ENCODE measurements around the gene BCAP29. TPM values are rescaled to one million over a fixed set of nuclear protein-coding genes. Genes with fewer than 3 reads are reported as not detected.

Gene BCAP29
- total and polyA plus RNA-seq, 4 experiments from 2014 or later: 17.0 to 34.8 (median 26.4) TPM

DNA sequence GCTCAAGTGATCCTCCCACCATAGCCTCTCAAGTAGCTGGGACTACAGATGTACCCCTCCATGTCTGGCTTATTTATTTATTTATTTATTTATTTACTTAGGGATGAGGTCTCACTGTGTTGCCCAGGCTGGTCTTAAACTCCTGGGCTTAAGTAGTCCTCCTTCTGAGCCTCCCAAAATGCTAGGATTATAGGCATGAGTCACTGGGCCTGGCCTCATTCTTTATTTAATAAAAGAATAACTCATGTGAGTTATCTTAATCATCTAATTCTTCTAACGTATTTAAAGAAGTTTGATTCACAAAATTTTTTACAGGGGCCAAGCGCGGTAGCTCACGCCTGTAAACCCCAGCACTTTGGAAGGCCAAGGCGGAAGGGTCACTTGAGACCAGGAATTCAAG lies 72.6 kb downstream of the BCAP29 start:
- no peaks in the 10 kb centered on the region for H3K27me3 ChIP-seq (ENCODE audit: insufficient read depth, low read length)
- POLR2A ChIA-PET (ENCODE audit: partially characterized antibody): no interaction called here
- Mint-ChIP-seq H3K36me3 (no peaks in the 10 kb centered on the region), H3K27me3 (peaks cover 1 to 17% of the 10 kb centered on the region in 2 donors), H3K27ac (no peak overlapping the region), H3K4me3 (no peak overlapping the region), H3K9me3 (peaks cover 0 to 11% (median under 1%) of the 10 kb centered on the region in 8 donors), H3K4me1 (no peaks in the 10 kb centered on the region)
- no peak for DNase-seq
- H3K9me3 ChIP-seq (ENCODE audit: control insufficient read depth in 1 of 2, low read length in 2 of 2): no peaks in the 10 kb centered on the region
- intact Hi-C loops (cut with micrococcal nuclease): no loop called here
- no peak overlapping the region for H3K4me3 ChIP-seq (ENCODE audit: low read length in 2 of 2)
- no peaks in the 10 kb centered on the region for H3K36me3 ChIP-seq (ENCODE audit: insufficient read depth, low read length)
- H3K4me1 ChIP-seq (ENCODE audit: insufficient read depth, low read length): no peaks in the 10 kb centered on the region
- CTCF ChIA-PET (ENCODE audit: partially characterized antibody): no interaction called here
- no peak overlapping the region for H3K27ac ChIP-seq (ENCODE audit: low read depth, low read length)

- CTCF ChIA-PET (ENCODE audit: partially characterized antibody): no interaction called here
- H3K36me3 ChIP-seq (ENCODE audit: insufficient read depth, low read length): no peaks in the 10 kb centered on the region
- POLR2A ChIA-PET (ENCODE audit: partially characterized antibody): no interaction called here
- Mint-ChIP-seq H3K27ac (no peak overlapping the region), H3K36me3 (no peaks in the 10 kb centered on the region), H3K27me3 (peaks cover 25 to 38% of the 10 kb centered on the region in 2 donors), H3K9me3 (peaks cover 0 to 2% (median 0%) of the 10 kb centered on the region in 8 donors), H3K4me1 (peaks cover 10 to 26% (median 20%) of the 10 kb centered on the region in 4 donors), H3K4me3 (peak overlapping the region in 1 of 8 donors; percentile 12)
- H3K27me3 ChIP-seq (ENCODE audit: insufficient read depth, low read length): peaks cover 18% of the 10 kb centered on the region
- peaks cover 30% of the 10 kb centered on the region for H3K4me1 ChIP-seq (ENCODE audit: insufficient read depth, low read length)
- no peak for DNase-seq
- no peaks in the 10 kb centered on the region for H3K9me3 ChIP-seq (ENCODE audit: control insufficient read depth in 1 of 2, low read length in 2 of 2)
- intact Hi-C loops (cut with micrococcal nuclease): no loop called here
- no peak overlapping the region for H3K4me3 ChIP-seq (ENCODE audit: low read length in 2 of 2)
- H3K27ac ChIP-seq (ENCODE audit: low read depth, low read length): no peak overlapping the region
Measured at GRCh38 chr7:107658467-107658866, 78.4 kb downstream of the BCAP29 start.

- no peak overlapping the region for H3K4me3 ChIP-seq (ENCODE audit: low read length in 2 of 2)
- H3K9me3 Mint-ChIP-seq: peaks cover 0 to 2% (median 0%) of the 10 kb centered on the region in 8 donors
- no peaks in the 10 kb centered on the region for H3K9me3 ChIP-seq (ENCODE audit: control insufficient read depth in 1 of 2, low read length in 2 of 2)
- no peak overlapping the region for H3K27ac Mint-ChIP-seq
- H3K27ac ChIP-seq (ENCODE audit: low read depth, low read length): no peak overlapping the region
- CTCF ChIA-PET (ENCODE audit: partially characterized antibody): no interaction called here
- H3K4me1 ChIP-seq (ENCODE audit: insufficient read depth, low read length): peaks cover 30% of the 10 kb centered on the region
- no peaks in the 10 kb centered on the region for H3K36me3 ChIP-seq (ENCODE audit: insufficient read depth, low read length)
- DNase-seq: no peak
- H3K27me3 ChIP-seq (ENCODE audit: insufficient read depth, low read length): peaks cover 18% of the 10 kb centered on the region
- peak overlapping the region; percentile 21 to 86 (median 81) for H3K4me3 Mint-ChIP-seq
- POLR2A ChIA-PET (ENCODE audit: partially characterized antibody): no interaction called here
- H3K4me1 Mint-ChIP-seq: peaks cover 10 to 26% (median 20%) of the 10 kb centered on the region in 4 donors
- peaks cover 23 to 39% of the 10 kb centered on the region in 2 donors for H3K27me3 Mint-ChIP-seq
- H3K36me3 Mint-ChIP-seq: no peaks in the 10 kb centered on the region
- intact Hi-C loops (cut with micrococcal nuclease): no loop called here
Measured at GRCh38 chr7:107659666-107660065, 79.6 kb downstream of the BCAP29 start.

GRCh38 chr7:107660381-107661080 lies 80.5 kb downstream of the BCAP29 start, which contains the start of gene SLC26A4:
TSS of gene SLC26A4 (plus strand) at chr7:107660828. CDS start at chr7:107661642, 814 bp downstream.
- peaks cover 0 to 2% (median 0%) of the 10 kb centered on the region in 8 donors for H3K9me3 Mint-ChIP-seq
- Histone ChIP-seq H3K4me1 (ENCODE audit: insufficient read depth, low read length) (peaks cover 30% of the 10 kb centered on the region), H3K4me3 (ENCODE audit: low read length in 2 of 2) (peak within 1 kb of the TSS; percentile 45 to 51), H3K9me3 (ENCODE audit: control insufficient read depth in 1 of 2, low read length in 2 of 2) (no peaks in the 10 kb centered on the region), H3K27ac (ENCODE audit: low read depth, low read length) (no peak within 1 kb of the TSS), H3K27me3 (ENCODE audit: insufficient read depth, low read length) (peaks cover 18% of the 10 kb centered on the region), H3K36me3 (ENCODE audit: insufficient read depth, low read length) (no peaks in the 10 kb centered on the region)
- no peaks in the 10 kb centered on the region for H3K36me3 Mint-ChIP-seq
- H3K27me3 Mint-ChIP-seq: peaks cover 23 to 37% of the 10 kb centered on the region in 2 donors
- POLR2A ChIA-PET (ENCODE audit: partially characterized antibody): no interaction called here
- peak in 3 of 5 donors; percentile 3 to 10 (median 7) for DNase-seq
- H3K4me3 Mint-ChIP-seq: peak within 1 kb of the TSS; percentile 81 to 93 (median 86)
- CTCF ChIA-PET (ENCODE audit: partially characterized antibody): no interaction called here
- no peak within 1 kb of the TSS for H3K27ac Mint-ChIP-seq
- H3K4me1 Mint-ChIP-seq: peaks cover 10 to 26% (median 20%) of the 10 kb centered on the region in 4 donors
- intact Hi-C loops (cut with micrococcal nuclease): no loop called here

DNA sequence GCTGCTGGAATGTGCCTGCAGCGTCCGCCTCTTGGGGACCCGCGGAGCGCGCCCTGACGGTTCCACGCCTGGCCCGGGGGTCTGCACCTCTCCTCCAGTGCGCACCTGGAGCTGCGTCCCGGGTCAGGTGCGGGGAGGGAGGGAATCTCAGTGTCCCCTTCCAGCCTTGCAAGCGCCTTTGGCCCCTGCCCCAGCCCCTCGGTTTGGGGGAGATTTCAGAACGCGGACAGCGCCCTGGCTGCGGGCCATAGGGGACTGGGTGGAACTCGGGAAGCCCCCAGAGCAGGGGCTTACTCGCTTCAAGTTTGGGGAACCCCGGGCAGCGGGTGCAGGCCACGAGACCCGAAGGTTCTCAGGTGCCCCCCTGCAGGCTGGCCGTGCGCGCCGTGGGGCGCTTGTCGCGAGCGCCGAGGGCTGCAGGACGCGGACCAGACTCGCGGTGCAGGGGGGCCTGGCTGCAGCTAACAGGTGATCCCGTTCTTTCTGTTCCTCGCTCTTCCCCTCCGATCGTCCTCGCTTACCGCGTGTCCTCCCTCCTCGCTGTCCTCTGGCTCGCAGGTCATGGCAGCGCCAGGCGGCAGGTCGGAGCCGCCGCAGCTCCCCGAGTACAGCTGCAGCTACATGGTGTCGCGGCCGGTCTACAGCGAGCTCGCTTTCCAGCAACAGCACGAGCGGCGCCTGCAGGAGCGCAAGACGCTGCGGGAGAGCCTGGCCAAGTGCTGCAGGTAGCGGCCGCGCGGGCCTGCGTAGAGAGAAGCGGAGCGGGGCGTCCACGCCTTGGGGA lies 81.2 kb downstream of the BCAP29 start:
- Histone ChIP-seq H3K27ac (ENCODE audit: low read depth, low read length) (no peak overlapping the region), H3K36me3 (ENCODE audit: insufficient read depth, low read length) (no peaks in the 10 kb centered on the region), H3K4me3 (ENCODE audit: low read length in 2 of 2) (peak overlapping the region; percentile 45 to 51), H3K27me3 (ENCODE audit: insufficient read depth, low read length) (peaks cover 18% of the 10 kb centered on the region), H3K4me1 (ENCODE audit: insufficient read depth, low read length) (peaks cover 30% of the 10 kb centered on the region), H3K9me3 (ENCODE audit: control insufficient read depth in 1 of 2, low read length in 2 of 2) (no peaks in the 10 kb centered on the region)
- H3K4me1 Mint-ChIP-seq: peaks cover 10 to 26% (median 20%) of the 10 kb centered on the region in 4 donors
- intact Hi-C loops (cut with micrococcal nuclease): no loop called here
- peak in 3 of 5 donors; percentile 14 to 30 (median 23) for DNase-seq
- H3K36me3 Mint-ChIP-seq: no peaks in the 10 kb centered on the region
- H3K27ac Mint-ChIP-seq: no peak overlapping the region
- ChIA-PET POLR2A (ENCODE audit: partially characterized antibody) (interaction anchor here (1.0 kb wide), 1 partner anchor 82 kb away, joined by 3 read pairs; the partner anchor contains the start of gene CBLL1), CTCF (ENCODE audit: partially characterized antibody) (no interaction called here)
- H3K4me3 Mint-ChIP-seq: peak overlapping the region; percentile 81 to 93 (median 86)
- peaks cover 23 to 34% of the 10 kb centered on the region in 2 donors for H3K27me3 Mint-ChIP-seq
- H3K9me3 Mint-ChIP-seq: peaks cover 0 to 2% (median 0%) of the 10 kb centered on the region in 8 donors

- peaks cover 30% of the 10 kb centered on the region for H3K4me1 ChIP-seq (ENCODE audit: insufficient read depth, low read length)
- Mint-ChIP-seq H3K4me1 (peaks cover 10 to 26% (median 20%) of the 10 kb centered on the region in 4 donors), H3K27ac (no peak overlapping the region), H3K36me3 (no peaks in the 10 kb centered on the region), H3K9me3 (peaks cover 0 to under 1% (median 0%) of the 10 kb centered on the region in 8 donors), H3K4me3 (peak overlapping the region; percentile 59 to 93 (median 83)), H3K27me3 (peaks cover 23 to 34% of the 10 kb centered on the region in 2 donors)
- H3K9me3 ChIP-seq (ENCODE audit: control insufficient read depth in 1 of 2, low read length in 2 of 2): no peaks in the 10 kb centered on the region
- ChIA-PET POLR2A (ENCODE audit: partially characterized antibody) (interaction anchor here (1.0 kb wide), 1 partner anchor 82 kb away, joined by 3 read pairs; the partner anchor contains the start of gene CBLL1), CTCF (ENCODE audit: partially characterized antibody) (no interaction called here)
- intact Hi-C loops (cut with micrococcal nuclease): no loop called here
- peaks cover 18% of the 10 kb centered on the region for H3K27me3 ChIP-seq (ENCODE audit: insufficient read depth, low read length)
- peak overlapping the region in 1 of 2 donors; percentile 51 for H3K4me3 ChIP-seq (ENCODE audit: low read length in 2 of 2)
- no peaks in the 10 kb centered on the region for H3K36me3 ChIP-seq (ENCODE audit: insufficient read depth, low read length)
- no peak overlapping the region for H3K27ac ChIP-seq (ENCODE audit: low read depth, low read length)
- DNase-seq: no peak
Measured at GRCh38 chr7:107661865-107662379, 81.9 kb downstream of the BCAP29 start.

DNA sequence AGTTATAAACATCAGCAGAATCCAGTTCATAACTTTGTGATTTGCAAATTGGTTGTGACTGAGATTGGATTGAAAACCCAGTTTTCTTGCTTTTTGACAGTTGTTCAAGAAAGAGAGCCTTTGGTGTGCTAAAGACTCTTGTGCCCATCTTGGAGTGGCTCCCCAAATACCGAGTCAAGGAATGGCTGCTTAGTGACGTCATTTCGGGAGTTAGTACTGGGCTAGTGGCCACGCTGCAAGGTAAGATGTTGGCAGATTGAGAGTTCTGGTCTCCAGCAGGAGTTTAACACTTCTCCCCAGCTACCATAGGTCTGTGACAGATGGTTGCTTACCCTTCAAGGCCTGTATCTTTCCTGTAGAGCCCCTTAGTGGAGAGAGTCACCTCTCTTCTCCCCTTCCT lies 83.2 kb downstream of the BCAP29 start:
- no peaks in the 10 kb centered on the region for H3K36me3 Mint-ChIP-seq
- Histone ChIP-seq H3K27ac (ENCODE audit: low read depth, low read length) (no peak overlapping the region), H3K4me1 (ENCODE audit: insufficient read depth, low read length) (peaks cover 30% of the 10 kb centered on the region), H3K9me3 (ENCODE audit: control insufficient read depth in 1 of 2, low read length in 2 of 2) (no peaks in the 10 kb centered on the region), H3K4me3 (ENCODE audit: low read length in 2 of 2) (no peak overlapping the region), H3K36me3 (ENCODE audit: insufficient read depth, low read length) (no peaks in the 10 kb centered on the region), H3K27me3 (ENCODE audit: insufficient read depth, low read length) (peaks cover 19% of the 10 kb centered on the region)
- H3K27ac Mint-ChIP-seq: no peak overlapping the region
- H3K27me3 Mint-ChIP-seq: peaks cover 23 to 32% of the 10 kb centered on the region in 2 donors
- DNase-seq: no peak
- ChIA-PET CTCF (ENCODE audit: partially characterized antibody) (no interaction called here), POLR2A (ENCODE audit: partially characterized antibody) (no interaction called here)
- intact Hi-C loops (cut with micrococcal nuclease): no loop called here
- no peaks in the 10 kb centered on the region for H3K9me3 Mint-ChIP-seq
- H3K4me1 Mint-ChIP-seq: peaks cover 10 to 26% (median 20%) of the 10 kb centered on the region in 4 donors
- peak overlapping the region in 1 of 8 donors; percentile 4 for H3K4me3 Mint-ChIP-seq

Data from CD4-positive, alpha-beta memory T cell (primary cell).